CD14-positive monocyte (primary cell): ENCODE data around the gene CSF3. TPM values are rescaled to one million over a fixed set of nuclear protein-coding genes. Genes with fewer than 3 reads are reported as not detected.

Experiments
- DNase-seq, 3 donors: peaks; one replicate each; pipeline ENCODE4 v3.0.0-alpha.2; 2011 to 2022
- H2AFZ ChIP-seq: 2 replicates; pipeline ENCODE4 v1.6.0; 2012; ENCODE audit warnings: mild to moderate bottlenecking, low read depth, low read length, inconsistent platforms; ENCODE audit not compliant: insufficient read depth, poor library complexity, severe bottlenecking
- H3K27ac ChIP-seq, 2 donors: 1 replicate in 1 of 2; 2 replicates in 1 of 2; pipeline ENCODE4 v1.5.1; 2012 to 2013; ENCODE audit warnings: low read length in 2 of 2, control low read depth in 1 of 2, inconsistent platforms in 1 of 2, low read depth in 1 of 2, mild to moderate bottlenecking in 1 of 2
- H3K27me3 ChIP-seq, 2 donors: one replicate each; pipeline versions ENCODE4 v1.6.0 to v1.6.1; 2011 to 2013; ENCODE audit warnings: low read length in 2 of 2; ENCODE audit not compliant: control insufficient read depth in 2 of 2, insufficient read depth in 2 of 2
- H3K36me3 ChIP-seq, 2 donors: replicated peaks in 1 of 2; 1 replicate in 1 of 2; 2 replicates in 1 of 2; pipeline versions ENCODE4 v1.5.1 to v1.6.1; 2012 to 2013; ENCODE audit warnings: low read length in 2 of 2, control low read depth in 1 of 2, inconsistent platforms in 1 of 2, mild to moderate bottlenecking in 1 of 2; ENCODE audit not compliant: insufficient read depth in 2 of 2, control insufficient read depth in 1 of 2
- H3K4me1 ChIP-seq, 2 donors: 1 replicate in 1 of 2; 2 replicates in 1 of 2; pipeline versions ENCODE4 v1.5.1 to v1.6.1; 2012 to 2013; ENCODE audit warnings: low read length in 2 of 2, control low read depth in 1 of 2, inconsistent platforms in 1 of 2, mild to moderate bottlenecking in 1 of 2, moderate library complexity in 1 of 2; ENCODE audit not compliant: insufficient read depth in 2 of 2, control insufficient read depth in 1 of 2
- H3K4me2 ChIP-seq: replicated peaks from 2 replicates; pipeline ENCODE3; 2012; ENCODE audit warnings: low read length, moderate library complexity, mild to moderate bottlenecking; ENCODE audit not compliant: poor library complexity, severe bottlenecking; ENCODE audit errors: extremely low read depth
- H3K4me3 ChIP-seq, 3 experiments: fragments of 200-600 bp in 1 of 3; sonication (generic) in 1 of 3; replicated peaks in 1 of 3; 1 replicate in 2 of 3; 2 replicates in 1 of 3; pipeline ENCODE4 v1.5.1; 2011 to 2013; ENCODE audit warnings: low read length in 3 of 3, mild to moderate bottlenecking in 3 of 3, control low read depth in 2 of 3, low read depth in 2 of 3, inconsistent platforms in 1 of 3, moderate library complexity in 1 of 3
- H3K79me2 ChIP-seq: 2 replicates; pipeline ENCODE4 v1.6.0; 2012; ENCODE audit warnings: mild to moderate bottlenecking, control low read depth, inconsistent platforms, low read length, moderate library complexity; ENCODE audit not compliant: insufficient read depth
- H3K9ac ChIP-seq: 2 replicates; pipeline ENCODE4 v1.6.0; 2017; ENCODE audit warnings: low read length, mild to moderate bottlenecking; ENCODE audit not compliant: insufficient read depth, poor library complexity, severe bottlenecking
- H3K9me3 ChIP-seq, 2 donors: replicated peaks in 1 of 2; 1 replicate in 1 of 2; 2 replicates in 1 of 2; pipeline versions ENCODE4 v1.5.1 to v1.6.1; 2012 to 2013; ENCODE audit warnings: low read length in 2 of 2, control low read depth in 1 of 2; ENCODE audit not compliant: control insufficient read depth in 1 of 2, insufficient read depth in 1 of 2
- H4K20me1 ChIP-seq: 2 replicates; pipeline ENCODE4 v1.6.0; 2012; ENCODE audit warnings: mild to moderate bottlenecking, low read length, control low read depth, moderate library complexity; ENCODE audit not compliant: insufficient read depth
- H3K27ac Mint-ChIP-seq, 7 donors: one replicate each; pipeline ENCODE4 v1.8.0; 2020; ENCODE audit warnings: mild to moderate bottlenecking in 7 of 7, mixed read lengths in 7 of 7, moderate library complexity in 6 of 7, inconsistent platforms in 2 of 7
- H3K27me3 Mint-ChIP-seq, 3 donors: one replicate each; pipeline ENCODE4 v1.8.0; 2021 to 2022; ENCODE audit warnings: low read depth in 3 of 3, mild to moderate bottlenecking in 3 of 3, mixed read lengths in 3 of 3, moderate library complexity in 3 of 3, inconsistent platforms in 1 of 3
- H3K36me3 Mint-ChIP-seq, 2 donors: one replicate each; pipeline ENCODE4 v1.8.0; 2020; ENCODE audit warnings: mixed read lengths in 2 of 2, inconsistent platforms in 1 of 2, mild to moderate bottlenecking in 1 of 2
- H3K4me1 Mint-ChIP-seq: one replicate; pipeline ENCODE4 v1.8.0; 2020; ENCODE audit warnings: mild to moderate bottlenecking, mixed read lengths
- H3K4me3 Mint-ChIP-seq, 2 donors: one replicate each; pipeline ENCODE4 v1.8.0; 2020; ENCODE audit warnings: mild to moderate bottlenecking in 2 of 2, mixed read lengths in 2 of 2, moderate library complexity in 1 of 2
- H3K9me3 Mint-ChIP-seq, 7 donors: one replicate each; pipeline ENCODE4 v1.8.0; 2020 to 2022; ENCODE audit warnings: mixed read lengths in 7 of 7, mild to moderate bottlenecking in 6 of 7, moderate library complexity in 6 of 7, inconsistent platforms in 2 of 7
- CTCF ChIP-seq: fragments of 200-600 bp; IDR thresholded peaks from one replicate; pipeline ENCODE4 v1.8.0; 2022; ENCODE audit warnings: antibody characterized with exemption, mild to moderate bottlenecking
- WGBS: methylation state at CpG from one replicate; pipeline ENCODE4 v1.1.5; 2013; ENCODE audit warnings: missing lambda C conversion rate; ENCODE audit not compliant: insufficient coverage; 5-methylcytosine and 5-hydroxymethylcytosine counted together
- intact Hi-C, 2 donors: fragments of 100-400 bp; cut with micrococcal nuclease; formaldehyde crosslinking; loops; one replicate each; pipeline versions ENCODE4 v1.15.0 to v1.15.1; 2023
- polyA plus RNA-seq, 3 donors: library from polyadenylated mRNA; depleted of rRNA in 1 of 3; unstranded in 2 of 3; stranded (reverse) in 1 of 3; fragments of 300-500 nt in 2 of 3; fragments of >200 nt in 1 of 3; fragmentation: Illumina TruSeq in 2 of 3; gene quantifications; 1 replicate in 2 of 3; 2 replicates in 1 of 3; pipeline ENCODE4 v1.2.3, GENCODE V29; 2012 to 2021

Gene CSF3
- polyA plus RNA-seq, 3 donors = not detected

GRCh38 chr17:39994448-39994847 is 20.8 kb upstream of the CSF3 start:
- TF ChIP-seq CTCF = no peak
- Histone ChIP-seq H3K79me2 (no peaks in the 10 kb centered on the region), H3K4me2 (no peak overlapping the region), H4K20me1 (peaks cover 5% of the 10 kb centered on the region), H2AFZ (no peak overlapping the region), H3K9me3 (no peaks in the 10 kb centered on the region), H3K27ac (no peak overlapping the region), H3K4me1 (no peaks in the 10 kb centered on the region), H3K4me3 (no peak overlapping the region), H3K27me3 (no peaks in the 10 kb centered on the region), H3K9ac (no peak overlapping the region), H3K36me3 (peaks cover 80 to 91% of the 10 kb centered on the region in 2 donors)
- Mint-ChIP-seq H3K4me1 (peaks cover 3% of the 10 kb centered on the region), H3K36me3 (peaks cover 88 to 95% of the 10 kb centered on the region in 2 donors), H3K27ac (peak overlapping the region in 2 of 7 donors; percentile 2 to 29), H3K4me3 (no peak overlapping the region), H3K9me3 (no peaks in the 10 kb centered on the region), H3K27me3 (no peaks in the 10 kb centered on the region)
- DNase-seq = no peak
- WGBS = 99% methylated on average over 11 of the region's 11 CpGs
- intact Hi-C loops = no loop called here

- Histone ChIP-seq H3K27ac (no peak overlapping the region), H4K20me1 (peaks cover 5% of the 10 kb centered on the region), H3K27me3 (no peaks in the 10 kb centered on the region), H3K4me1 (no peaks in the 10 kb centered on the region), H3K36me3 (peaks cover 71 to 81% of the 10 kb centered on the region in 2 donors), H3K79me2 (no peaks in the 10 kb centered on the region), H3K9ac (no peak overlapping the region), H3K4me3 (no peak overlapping the region), H3K9me3 (no peaks in the 10 kb centered on the region), H2AFZ (no peak overlapping the region), H3K4me2 (no peak overlapping the region)
- H3K4me1 Mint-ChIP-seq = peaks cover 3% of the 10 kb centered on the region
- TF ChIP-seq CTCF = no peak
- no peaks in the 10 kb centered on the region for H3K27me3 Mint-ChIP-seq
- H3K4me3 Mint-ChIP-seq = no peak overlapping the region
- H3K9me3 Mint-ChIP-seq = no peaks in the 10 kb centered on the region
- 96% methylated on average over 6 of the region's 6 CpGs for WGBS
- no peak for DNase-seq
- H3K27ac Mint-ChIP-seq = peak overlapping the region in 1 of 7 donors; percentile 1
- H3K36me3 Mint-ChIP-seq = peaks cover 78 to 85% of the 10 kb centered on the region in 2 donors
- intact Hi-C loops = no loop called here
Measured at GRCh38 chr17:39995438-39995837, 19.8 kb upstream of the CSF3 start.
